GM21529 (cell line): ENCODE data around the gene CYB561A3.

Source experiments
- ATAC-seq: cut with Tn5 transposase; IDR thresholded peaks from one replicate; pipeline ENCODE4 v1.9.1; 2021; ENCODE audit not compliant: unreplicated experiment

Gene CYB561A3

GRCh38 chr11:61329871-61330270 lies 31.8 kb downstream of the CYB561A3 start:
- ATAC-seq: no peak

DNA sequence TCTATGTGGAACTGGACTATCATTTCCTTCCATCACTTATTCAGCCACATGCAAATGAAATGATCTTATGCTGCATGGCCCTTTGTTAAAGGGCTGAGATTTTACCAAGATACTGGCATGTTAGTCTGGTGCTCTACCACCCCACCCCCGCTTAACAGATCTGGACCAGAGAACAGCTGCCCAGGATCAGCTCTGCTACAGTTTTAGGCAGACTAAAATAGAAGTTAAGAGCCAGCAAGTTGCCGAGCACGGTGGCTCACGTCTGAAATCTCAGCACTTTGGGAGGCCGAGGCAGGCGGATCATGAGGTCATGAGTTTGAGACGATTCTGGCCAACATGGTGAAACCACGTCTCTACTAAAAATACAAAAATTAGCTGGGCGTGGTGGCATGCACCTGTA lies 33.3 kb downstream of the CYB561A3 start:
- ATAC-seq: no peak

- no peak for ATAC-seq
These were observed 34.0 kb downstream of the CYB561A3 start for GRCh38 chr11:61327669-61328071.

GRCh38 chr11:61325649-61326414 lies 35.9 kb downstream of the CYB561A3 start:
- no peak for ATAC-seq

- no peak for ATAC-seq
These were observed 46.4 kb downstream of the CYB561A3 start for GRCh38 chr11:61315260-61315659.

DNA sequence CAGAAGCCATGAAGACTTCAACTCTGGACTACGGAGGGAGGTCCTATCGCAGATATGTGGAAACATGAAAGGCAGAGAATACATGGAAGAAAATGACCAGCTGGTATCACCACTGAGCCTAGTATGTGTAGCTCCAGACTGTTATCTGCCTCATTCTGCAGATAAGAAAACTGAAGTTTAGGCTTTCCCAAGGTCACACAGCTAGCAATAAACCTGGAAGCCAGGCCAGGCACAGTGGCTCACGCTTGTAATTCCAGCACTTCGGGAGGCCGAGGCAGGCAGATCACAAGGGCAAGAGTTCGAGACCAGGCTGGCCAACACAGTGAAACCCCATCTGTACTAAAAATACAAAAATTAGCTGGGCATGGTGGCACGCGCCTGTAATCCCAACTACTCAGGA lies 50.9 kb downstream of the CYB561A3 start:
- no peak for ATAC-seq

GRCh38 chr11:61309739-61310138 lies 51.9 kb downstream of the CYB561A3 start:
- no peak for ATAC-seq

GRCh38 chr11:61309141-61309540 lies 52.5 kb downstream of the CYB561A3 start:
- ATAC-seq: no peak

DNA sequence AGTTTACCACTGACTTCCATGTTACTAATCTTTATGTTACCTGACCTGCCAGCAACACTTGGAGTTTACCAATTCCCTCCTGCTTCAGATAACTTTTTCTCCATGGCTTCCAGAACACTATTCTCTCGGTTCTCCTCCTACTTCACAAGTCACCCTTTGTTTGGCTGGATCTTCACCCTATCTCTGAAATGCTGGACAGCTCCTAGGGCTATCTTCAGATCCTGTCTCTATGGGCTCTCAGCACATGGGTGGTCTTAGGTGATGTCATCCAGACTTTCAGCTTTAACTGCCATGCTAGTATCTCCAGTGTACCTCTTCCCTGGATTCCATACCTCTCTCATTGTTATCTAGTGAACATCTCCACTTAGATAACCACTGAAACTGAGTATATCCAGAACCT lies 54.3 kb downstream of the CYB561A3 start:
- no peak for ATAC-seq

GRCh38 chr11:61306221-61306620 lies 55.5 kb downstream of the CYB561A3 start:
- ATAC-seq: no peak

- ATAC-seq: no peak
These were observed 56.3 kb downstream of the CYB561A3 start for GRCh38 chr11:61305417-61305816.

DNA sequence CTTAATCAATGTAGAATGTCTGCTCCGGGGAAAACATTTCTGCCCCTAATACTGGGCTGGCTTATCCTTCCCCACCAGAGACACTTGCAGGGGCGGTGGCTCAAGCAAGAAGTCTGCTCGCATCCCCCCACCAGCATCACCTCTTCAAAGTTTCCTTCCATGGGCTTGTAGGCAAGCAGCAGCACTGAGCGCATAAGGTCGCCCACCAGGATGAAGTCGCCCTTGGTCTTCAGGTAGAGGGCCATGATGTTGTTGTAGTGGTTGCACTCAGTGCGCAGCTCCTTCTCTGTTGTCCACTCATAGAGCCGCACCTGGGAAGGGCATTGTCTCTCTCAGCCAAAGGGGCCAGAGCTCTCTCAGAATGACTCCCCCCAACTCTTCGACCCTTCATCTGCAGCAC lies 58.0 kb downstream of the CYB561A3 start:
- no peak for ATAC-seq

GRCh38 chr11:61302550-61302949 lies 59.1 kb downstream of the CYB561A3 start:
- ATAC-seq: no peak
